ENCODE data around the gene AMBN.

DNA sequence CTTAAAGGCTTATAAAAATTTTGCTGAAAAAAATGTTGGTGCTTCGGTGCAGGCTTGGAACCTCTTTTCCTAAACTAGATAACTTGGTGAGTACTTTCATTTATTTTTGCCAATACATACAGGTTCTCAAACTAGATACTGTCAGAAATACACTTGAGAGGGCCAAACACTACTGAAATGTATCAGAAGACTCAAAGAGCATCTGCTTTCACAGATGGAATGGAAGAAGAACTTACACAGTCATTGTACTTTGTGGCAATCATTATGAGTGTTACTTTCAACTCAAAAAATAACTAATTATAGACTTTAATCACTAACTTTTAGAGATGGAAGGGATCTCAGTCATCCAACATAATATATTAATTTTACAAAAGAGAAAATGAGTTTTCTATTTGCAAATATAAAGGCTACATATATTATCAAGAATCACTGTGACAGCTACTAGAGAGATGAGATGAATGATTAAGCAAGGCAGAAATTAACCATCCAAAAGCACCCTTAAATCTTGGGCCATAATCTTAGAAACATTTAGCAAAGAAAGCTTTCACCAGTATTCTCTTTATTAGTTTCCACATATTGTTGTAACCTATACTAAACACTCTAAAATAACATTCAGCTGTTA lies 37.5 kb downstream of the AMBN start:
- no peak for TF ChIP-seq CTCF (IDR thresholded peaks at IDR 0.05)
- TF ChIP-seq PBX3 (IDR thresholded peaks at IDR 0.05) = no peak
- no peak for TF ChIP-seq JUND (IDR thresholded peaks at IDR 0.05)
- no peak for TF ChIP-seq RAD21 (IDR thresholded peaks at IDR 0.05; ENCODE audit: low read length)
- TF ChIP-seq RCOR1 (IDR thresholded peaks at IDR 0.05; ENCODE audit: low read length) = no peak
- TF ChIP-seq EP300 (IDR thresholded peaks at IDR 0.05; ENCODE audit: borderline replicate concordance in 1 of 2, low read depth in 1 of 2, low read length in 1 of 2) = no peak
- TF ChIP-seq FOXJ3 (CRISPR knock-in tag; IDR thresholded peaks at IDR 0.05) = no peak

Measured in SK-N-SH (cell line).